MM.1S (cell line): ENCODE measurements around the gene GIPC2.

ENCODE experiments used
- EZH2phosphoT487 ChIP-seq: fragments of 300-600 bp; sonication (generic); IDR thresholded peaks from 2 replicates; pipeline ENCODE4 v1.6.1; 2018; ENCODE audit warnings: antibody characterized with exemption, low read length
- TF ChIP-seq, protein P1 (sequence below): fragments of 300-600 bp; sonication (generic); IDR thresholded peaks from 2 replicates; pipeline ENCODE4 v1.5.1; 2016; ENCODE audit warnings: antibody characterized with exemption, low read length, mixed read lengths

DNA sequence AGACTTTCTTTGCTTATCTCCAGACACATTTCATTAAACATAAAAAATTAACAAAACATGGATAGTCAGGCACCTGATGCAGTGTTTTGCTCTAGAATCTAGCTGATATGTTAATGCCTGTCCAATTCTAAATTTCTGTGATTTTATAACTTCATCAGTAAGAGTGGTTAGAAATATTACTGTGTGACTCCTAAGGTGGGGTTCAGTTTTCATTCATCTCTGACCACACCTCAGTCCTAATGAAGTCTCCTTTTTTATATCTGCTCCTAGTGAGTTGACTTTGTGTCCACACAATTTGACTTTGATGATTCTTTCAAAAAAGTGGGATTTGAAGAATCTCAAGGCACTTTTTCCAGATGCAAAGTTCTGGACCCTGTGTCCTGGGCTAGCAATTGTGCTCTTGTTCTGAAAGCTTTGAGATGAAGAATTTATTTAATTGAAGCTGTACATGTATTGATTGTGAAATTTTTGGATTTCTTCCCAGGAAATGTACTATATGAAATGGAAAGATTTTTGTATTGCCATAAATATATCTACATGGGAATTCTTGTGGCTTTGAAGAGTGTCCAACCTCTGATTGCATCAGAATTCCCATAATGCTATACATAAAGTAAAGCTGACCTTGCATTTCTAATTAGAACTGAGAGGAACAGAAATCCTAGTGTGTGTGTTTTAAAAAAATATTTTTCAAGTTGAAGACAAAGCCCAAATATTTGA, 111.2 kb downstream of the GIPC2 start:
- TF ChIP-seq, protein P1, sequence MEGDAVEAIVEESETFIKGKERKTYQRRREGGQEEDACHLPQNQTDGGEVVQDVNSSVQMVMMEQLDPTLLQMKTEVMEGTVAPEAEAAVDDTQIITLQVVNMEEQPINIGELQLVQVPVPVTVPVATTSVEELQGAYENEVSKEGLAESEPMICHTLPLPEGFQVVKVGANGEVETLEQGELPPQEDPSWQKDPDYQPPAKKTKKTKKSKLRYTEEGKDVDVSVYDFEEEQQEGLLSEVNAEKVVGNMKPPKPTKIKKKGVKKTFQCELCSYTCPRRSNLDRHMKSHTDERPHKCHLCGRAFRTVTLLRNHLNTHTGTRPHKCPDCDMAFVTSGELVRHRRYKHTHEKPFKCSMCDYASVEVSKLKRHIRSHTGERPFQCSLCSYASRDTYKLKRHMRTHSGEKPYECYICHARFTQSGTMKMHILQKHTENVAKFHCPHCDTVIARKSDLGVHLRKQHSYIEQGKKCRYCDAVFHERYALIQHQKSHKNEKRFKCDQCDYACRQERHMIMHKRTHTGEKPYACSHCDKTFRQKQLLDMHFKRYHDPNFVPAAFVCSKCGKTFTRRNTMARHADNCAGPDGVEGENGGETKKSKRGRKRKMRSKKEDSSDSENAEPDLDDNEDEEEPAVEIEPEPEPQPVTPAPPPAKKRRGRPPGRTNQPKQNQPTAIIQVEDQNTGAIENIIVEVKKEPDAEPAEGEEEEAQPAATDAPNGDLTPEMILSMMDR, result no peak
- no peak for TF ChIP-seq EZH2phosphoT487
